Ishikawa (cell line): Measurements from ENCODE around the gene RAD51B.

ENCODE experiments used
- CEBPB ChIP-seq: IDR thresholded peaks from 2 replicates; pipeline ENCODE4 v1.6.1; 2012
- CREB1 ChIP-seq: IDR thresholded peaks from 2 replicates; pipeline ENCODE4 v1.6.1; 2012; ENCODE audit warnings: low read depth
- EGR1 ChIP-seq: IDR thresholded peaks from 2 replicates; pipeline ENCODE4 v1.6.1; 2012
- EP300 ChIP-seq: IDR thresholded peaks from 2 replicates; pipeline ENCODE4 v1.6.1; 2012; ENCODE audit warnings: borderline replicate concordance
- FOXM1 ChIP-seq: IDR thresholded peaks from 2 replicates; pipeline ENCODE4 v1.6.1; 2012; ENCODE audit warnings: low read depth, borderline replicate concordance
- NFIC ChIP-seq: IDR thresholded peaks from 2 replicates; pipeline ENCODE4 v1.6.1; 2012
- RAD21 ChIP-seq: IDR thresholded peaks from 2 replicates; pipeline ENCODE4 v1.6.1; 2012; ENCODE audit warnings: low read depth
- REST ChIP-seq: IDR thresholded peaks from 2 replicates; pipeline ENCODE4 v1.6.1; 2012; ENCODE audit warnings: low read depth, mild to moderate bottlenecking
- TAF1 ChIP-seq: IDR thresholded peaks from 2 replicates; pipeline ENCODE4 v1.6.1; 2012; ENCODE audit warnings: low read depth, mild to moderate bottlenecking
- TCF12 ChIP-seq: IDR thresholded peaks from 2 replicates; pipeline ENCODE4 v1.6.1; 2012; ENCODE audit warnings: low read depth
- TEAD4 ChIP-seq: IDR thresholded peaks from 2 replicates; pipeline ENCODE4 v1.6.1; 2012
- YY1 ChIP-seq: IDR thresholded peaks from 2 replicates; pipeline ENCODE4 v1.6.1; 2012; ENCODE audit warnings: low read depth
- ZBTB7A ChIP-seq: IDR thresholded peaks from 2 replicates; pipeline ENCODE4 v1.6.1; 2012; ENCODE audit warnings: low read depth
- TF ChIP-seq, protein P1 (sequence below): IDR thresholded peaks from 2 replicates; pipeline ENCODE4 v1.6.1; 2012
- TF ChIP-seq, protein P2 (sequence below): IDR thresholded peaks from 2 replicates; pipeline ENCODE4 v1.6.1; 2012

Gene RAD51B

GRCh38 chr14:68594737-68595380, 775.3 kb downstream of the RAD51B start:
- TF ChIP-seq, protein P1, sequence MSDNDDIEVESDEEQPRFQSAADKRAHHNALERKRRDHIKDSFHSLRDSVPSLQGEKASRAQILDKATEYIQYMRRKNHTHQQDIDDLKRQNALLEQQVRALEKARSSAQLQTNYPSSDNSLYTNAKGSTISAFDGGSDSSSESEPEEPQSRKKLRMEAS, result no peak
- TF ChIP-seq ZBTB7A (no peak), TCF12 (no peak), NFIC (no peak), RAD21 (no peak), TAF1 (no peak), YY1 (no peak), CEBPB (no peak), EP300 (no peak), REST (no peak), FOXM1 (no peak), EGR1 (no peak), CREB1 (no peak), TEAD4 (no peak)
- TF ChIP-seq, protein P2, sequence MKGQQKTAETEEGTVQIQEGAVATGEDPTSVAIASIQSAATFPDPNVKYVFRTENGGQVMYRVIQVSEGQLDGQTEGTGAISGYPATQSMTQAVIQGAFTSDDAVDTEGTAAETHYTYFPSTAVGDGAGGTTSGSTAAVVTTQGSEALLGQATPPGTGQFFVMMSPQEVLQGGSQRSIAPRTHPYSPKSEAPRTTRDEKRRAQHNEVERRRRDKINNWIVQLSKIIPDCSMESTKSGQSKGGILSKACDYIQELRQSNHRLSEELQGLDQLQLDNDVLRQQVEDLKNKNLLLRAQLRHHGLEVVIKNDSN, result no peak

DNA sequence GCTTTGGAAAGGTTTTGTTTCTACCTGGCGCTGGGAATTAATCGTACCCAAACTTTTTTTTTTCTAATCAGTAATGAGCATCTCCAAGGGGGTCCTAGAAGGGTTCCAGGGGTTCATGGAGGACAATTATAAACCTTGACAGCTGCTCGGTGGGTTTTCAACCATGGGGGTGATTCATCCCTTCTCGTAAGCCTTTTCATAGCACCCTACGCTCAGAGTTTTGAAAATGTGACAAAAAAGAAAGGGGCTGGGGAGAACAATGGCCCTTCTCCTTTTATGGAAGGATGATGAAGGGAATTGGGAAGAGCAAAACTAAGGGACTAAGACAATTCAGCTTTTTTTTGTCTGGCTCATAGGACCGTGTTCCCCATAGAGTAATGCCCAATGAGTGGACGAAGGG, 776.6 kb downstream of the RAD51B start:
- no peak for TF ChIP-seq NFIC
- no peak for TF ChIP-seq EGR1
- no peak for TF ChIP-seq ZBTB7A
- TF ChIP-seq TAF1, result no peak
- TF ChIP-seq REST, result no peak
- no peak for TF ChIP-seq CREB1
- TF ChIP-seq, protein P1, result no peak
- TF ChIP-seq TEAD4, result no peak
- no peak for TF ChIP-seq EP300
- TF ChIP-seq CEBPB, result no peak
- TF ChIP-seq FOXM1, result no peak
- TF ChIP-seq YY1, result no peak
- no peak for TF ChIP-seq TCF12
- TF ChIP-seq RAD21, result no peak
- TF ChIP-seq, protein P2, result no peak

- TF ChIP-seq, protein P2, result no peak
- no peak for TF ChIP-seq NFIC
- no peak for TF ChIP-seq REST
- TF ChIP-seq RAD21, result no peak
- TF ChIP-seq TEAD4, result no peak
- no peak for TF ChIP-seq FOXM1
- TF ChIP-seq ZBTB7A, result no peak
- TF ChIP-seq EGR1, result no peak
- TF ChIP-seq, protein P1, result no peak
- TF ChIP-seq YY1, result no peak
Observed at GRCh38 chr14:68596701-68597100, 777.1 kb downstream of the RAD51B start.
